ENCODE data around the gene RBM23.
A peak's percentile ranks its signal among the peaks of the same experiment; 100 is the strongest.

RBM23 gene

DNA sequence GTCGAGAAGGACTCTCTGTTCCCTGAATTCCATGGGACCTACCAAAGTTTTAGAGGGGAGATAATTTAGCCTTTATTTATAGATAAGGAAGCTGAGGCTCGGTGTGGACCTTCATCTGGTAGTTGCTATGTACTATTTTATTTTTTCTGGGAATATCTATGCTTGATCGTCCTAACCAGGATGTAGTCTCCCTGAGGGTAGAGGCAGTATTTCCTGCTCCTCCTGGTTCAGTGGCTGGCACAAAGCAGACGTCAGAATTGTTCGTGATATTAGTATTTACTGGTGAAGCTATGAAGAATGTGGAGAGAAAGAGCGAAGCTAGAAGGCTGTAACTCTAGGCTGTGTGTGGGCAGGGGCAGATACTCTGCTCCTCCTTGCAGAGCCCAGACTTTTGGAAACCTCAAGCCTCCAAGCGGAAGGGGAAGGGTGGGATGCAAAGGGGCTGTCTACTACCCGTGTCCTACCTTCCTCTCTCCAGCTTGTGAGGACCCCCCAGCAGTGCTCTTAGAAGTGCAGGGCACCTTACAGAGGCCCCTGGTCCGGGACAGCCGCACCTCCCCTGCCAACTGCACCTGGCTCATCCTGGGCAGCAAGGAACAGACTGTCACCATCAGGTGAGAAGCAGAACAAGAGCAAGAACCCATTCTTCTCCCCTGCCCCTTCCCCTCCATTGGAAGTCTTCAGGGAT is 46.0 kb downstream of the RBM23 start:
- peaks cover 75 to 82% of the 10 kb centered on the region in 2 experiments for H3K4me1 ChIP-seq (ENCODE audit: control insufficient read depth in 1 of 2, insufficient read depth in 1 of 2, low read depth in 1 of 2, low read length in 1 of 2)
- peak overlapping the region; percentile 75 to 84 for H3K4me3 ChIP-seq (ENCODE audit: low read depth in 1 of 2, low read length in 1 of 2)
- no peaks in the 10 kb centered on the region for H3K27me3 ChIP-seq
- H3K36me3 ChIP-seq: peaks cover 56% of the 10 kb centered on the region
- TF ChIP-seq, protein P1, sequence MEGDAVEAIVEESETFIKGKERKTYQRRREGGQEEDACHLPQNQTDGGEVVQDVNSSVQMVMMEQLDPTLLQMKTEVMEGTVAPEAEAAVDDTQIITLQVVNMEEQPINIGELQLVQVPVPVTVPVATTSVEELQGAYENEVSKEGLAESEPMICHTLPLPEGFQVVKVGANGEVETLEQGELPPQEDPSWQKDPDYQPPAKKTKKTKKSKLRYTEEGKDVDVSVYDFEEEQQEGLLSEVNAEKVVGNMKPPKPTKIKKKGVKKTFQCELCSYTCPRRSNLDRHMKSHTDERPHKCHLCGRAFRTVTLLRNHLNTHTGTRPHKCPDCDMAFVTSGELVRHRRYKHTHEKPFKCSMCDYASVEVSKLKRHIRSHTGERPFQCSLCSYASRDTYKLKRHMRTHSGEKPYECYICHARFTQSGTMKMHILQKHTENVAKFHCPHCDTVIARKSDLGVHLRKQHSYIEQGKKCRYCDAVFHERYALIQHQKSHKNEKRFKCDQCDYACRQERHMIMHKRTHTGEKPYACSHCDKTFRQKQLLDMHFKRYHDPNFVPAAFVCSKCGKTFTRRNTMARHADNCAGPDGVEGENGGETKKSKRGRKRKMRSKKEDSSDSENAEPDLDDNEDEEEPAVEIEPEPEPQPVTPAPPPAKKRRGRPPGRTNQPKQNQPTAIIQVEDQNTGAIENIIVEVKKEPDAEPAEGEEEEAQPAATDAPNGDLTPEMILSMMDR (IDR thresholded peaks at IDR 0.05): no peak
- H3K9me3 ChIP-seq: no peaks in the 10 kb centered on the region
- H3K27ac ChIP-seq: peak overlapping the region; percentile 100

DNA sequence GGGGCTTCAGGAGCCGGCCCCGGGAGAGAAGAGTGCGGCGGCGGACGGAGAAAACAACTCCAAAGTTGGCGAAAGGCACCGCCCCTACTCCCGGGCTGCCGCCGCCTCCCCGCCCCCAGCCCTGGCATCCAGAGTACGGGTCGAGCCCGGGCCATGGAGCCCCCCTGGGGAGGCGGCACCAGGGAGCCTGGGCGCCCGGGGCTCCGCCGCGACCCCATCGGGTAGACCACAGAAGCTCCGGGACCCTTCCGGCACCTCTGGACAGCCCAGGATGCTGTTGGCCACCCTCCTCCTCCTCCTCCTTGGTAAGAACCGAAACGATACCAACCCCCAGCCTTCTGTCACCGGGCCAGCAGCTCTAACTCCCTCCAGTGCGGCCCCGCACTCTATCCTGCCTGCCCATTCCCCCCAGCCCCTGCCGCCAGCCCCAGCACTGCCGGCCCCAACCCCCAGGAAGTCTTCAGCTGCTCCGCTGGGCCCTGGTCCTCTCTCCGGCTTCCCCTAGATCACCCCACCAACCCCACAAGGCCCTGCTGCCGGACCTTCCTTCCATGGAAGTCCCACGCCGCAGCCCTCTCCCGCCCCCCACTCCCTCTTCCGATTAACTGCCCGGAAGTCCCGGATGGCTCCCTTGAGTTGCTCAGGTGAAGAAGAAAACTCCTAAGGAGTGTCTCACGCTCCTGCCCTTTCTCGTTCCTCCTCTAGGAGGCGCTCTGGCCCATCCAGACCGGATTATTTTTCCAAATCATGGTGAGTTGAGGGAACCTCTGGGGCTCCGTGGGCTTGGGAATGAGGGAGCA is 46.7 kb downstream of the RBM23 start:
- H3K36me3 ChIP-seq: peaks cover 49% of the 10 kb centered on the region
- no peaks in the 10 kb centered on the region for H3K27me3 ChIP-seq
- peak overlapping the region; percentile 100 for H3K27ac ChIP-seq
- H3K4me1 ChIP-seq (ENCODE audit: control insufficient read depth in 1 of 2, insufficient read depth in 1 of 2, low read depth in 1 of 2, low read length in 1 of 2): peaks cover 67 to 75% of the 10 kb centered on the region in 2 experiments
- peak overlapping the region; percentile 75 to 84 for H3K4me3 ChIP-seq (ENCODE audit: low read depth in 1 of 2, low read length in 1 of 2)
- TF ChIP-seq, protein P1 (IDR thresholded peaks at IDR 0.05): peak; percentile 98
- H3K9me3 ChIP-seq: no peaks in the 10 kb centered on the region

DNA sequence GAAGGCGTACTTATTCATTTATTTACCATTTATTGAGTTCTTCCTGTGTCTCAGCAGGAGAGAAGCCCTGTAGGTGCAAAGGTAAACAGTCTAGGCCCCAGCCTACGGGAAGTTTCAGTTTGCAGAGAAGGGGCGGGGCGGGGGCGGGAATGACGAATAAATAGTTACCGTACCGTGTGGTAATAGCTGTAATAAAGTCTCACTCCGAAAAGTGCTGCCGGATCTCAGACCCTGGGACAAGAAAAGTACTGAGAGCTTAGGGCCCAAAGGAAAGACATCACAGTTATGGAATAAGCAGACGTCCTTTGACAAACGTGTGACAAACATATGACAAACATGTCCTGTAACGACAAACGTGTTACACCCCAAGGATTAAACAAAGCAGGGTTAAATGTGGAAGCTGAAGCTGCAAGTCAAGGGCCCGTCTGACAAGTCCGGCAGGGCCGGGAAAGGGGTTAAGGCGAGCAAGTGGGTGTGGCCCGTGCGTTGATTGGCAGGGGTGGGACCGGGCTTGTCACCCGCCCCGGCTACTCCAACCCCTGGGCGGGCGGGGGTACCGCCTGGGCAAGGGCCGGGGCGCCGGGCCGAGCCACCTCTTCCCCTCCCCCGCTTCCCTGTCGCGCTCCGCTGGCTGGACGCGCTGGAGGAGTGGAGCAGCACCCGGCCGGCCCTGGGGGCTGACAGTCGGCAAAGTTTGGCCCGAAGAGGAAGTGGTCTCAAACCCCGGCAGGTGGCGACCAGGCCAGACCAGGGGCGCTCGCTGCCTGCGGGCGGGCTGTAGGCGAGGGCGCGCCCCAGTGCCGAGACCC is 47.5 kb downstream of the RBM23 start, which contains the start of gene LRP10:
Gene LRP10, plus strand, starts transcription at position 517 of the 809 bp plus-strand sequence. CDS start 564 bp downstream, outside the sequence.
- Histone ChIP-seq H3K27ac (peak within 1 kb of the TSS; percentile 100), H3K27me3 (no peaks in the 10 kb centered on the region), H3K4me1 (ENCODE audit: control insufficient read depth in 1 of 2, insufficient read depth in 1 of 2, low read depth in 1 of 2, low read length in 1 of 2) (peaks cover 65 to 68% of the 10 kb centered on the region in 2 experiments), H3K4me3 (ENCODE audit: low read depth in 1 of 2, low read length in 1 of 2) (peak within 1 kb of the TSS; percentile 75 to 84), H3K9me3 (no peaks in the 10 kb centered on the region), H3K36me3 (peaks cover 41% of the 10 kb centered on the region)
- TF ChIP-seq, protein P1 (IDR thresholded peaks at IDR 0.05): peak; percentile 37

DNA sequence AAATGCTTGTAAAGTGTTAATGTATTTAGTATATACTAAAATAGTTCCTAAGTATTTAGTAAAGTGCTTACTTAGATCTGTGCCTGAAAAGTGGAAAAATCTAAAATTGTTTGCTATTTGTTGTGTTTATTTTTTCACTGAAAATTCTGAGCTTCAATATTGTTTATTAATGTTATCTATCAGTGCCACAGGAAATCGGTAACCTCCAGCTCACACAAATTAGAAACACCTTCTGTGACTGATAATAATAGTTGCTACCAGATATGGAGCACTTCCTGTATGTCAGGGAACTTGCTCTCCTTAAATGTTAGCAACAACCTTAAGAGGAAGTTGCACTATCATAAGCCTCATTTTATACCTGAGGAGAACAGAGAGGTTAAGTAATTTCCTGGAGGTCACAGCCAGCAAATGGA is 48.1 kb downstream of the RBM23 start:
- Histone ChIP-seq H3K27me3 (no peaks in the 10 kb centered on the region), H3K9me3 (no peaks in the 10 kb centered on the region), H3K4me3 (ENCODE audit: low read depth in 1 of 2, low read length in 1 of 2) (peak overlapping the region; percentile 75 to 84), H3K36me3 (peaks cover 34% of the 10 kb centered on the region), H3K27ac (peak overlapping the region; percentile 100), H3K4me1 (ENCODE audit: control insufficient read depth in 1 of 2, insufficient read depth in 1 of 2, low read depth in 1 of 2, low read length in 1 of 2) (peaks cover 61 to 63% of the 10 kb centered on the region in 2 experiments)
- TF ChIP-seq, protein P1 (IDR thresholded peaks at IDR 0.05): no peak

DNA sequence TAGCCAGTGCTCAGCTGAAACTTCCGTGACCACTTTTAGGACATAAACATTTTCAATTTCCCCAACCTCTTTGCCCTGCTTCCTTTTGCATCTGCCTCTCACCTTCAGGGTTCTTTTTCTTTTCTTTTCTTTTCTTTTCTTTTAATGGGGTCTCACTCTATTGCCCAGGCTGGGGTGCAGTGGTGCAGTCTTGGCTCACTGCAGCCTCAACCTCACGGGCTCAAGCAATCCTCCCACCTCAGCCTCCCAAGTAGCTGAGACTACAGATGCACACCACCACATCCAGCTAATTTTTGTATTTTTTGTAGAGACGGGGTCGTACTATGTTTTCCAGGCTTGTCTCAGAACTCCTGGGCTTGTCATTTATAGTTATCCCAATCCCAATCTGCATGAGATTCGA is 52.1 kb downstream of the RBM23 start:
- H3K27me3 ChIP-seq: no peaks in the 10 kb centered on the region
- H3K36me3 ChIP-seq: no peaks in the 10 kb centered on the region
- no peaks in the 10 kb centered on the region for H3K9me3 ChIP-seq
- H3K4me3 ChIP-seq (ENCODE audit: low read depth in 1 of 2, low read length in 1 of 2): no peak overlapping the region
- TF ChIP-seq, protein P1 (IDR thresholded peaks at IDR 0.05): no peak
- H3K4me1 ChIP-seq (ENCODE audit: control insufficient read depth in 1 of 2, insufficient read depth in 1 of 2, low read depth in 1 of 2, low read length in 1 of 2): peaks cover 28 to 30% of the 10 kb centered on the region in 2 experiments
- no peak overlapping the region for H3K27ac ChIP-seq

Data from neutrophil (primary cell).